SU-DHL-6 (cell line): ENCODE results near the gene DCDC2.

Source experiments
- CTCF ChIP-seq: fragments of 200-600 bp; sonication (generic); IDR thresholded peaks from one replicate; pipeline ENCODE4 v1.5.1; 2017; ENCODE audit warnings: antibody characterized with exemption, mild to moderate bottlenecking, low read length, moderate library complexity; ENCODE audit not compliant: insufficient read depth, poor library complexity, severe bottlenecking
- EZH2phosphoT487 ChIP-seq: fragments of 200-600 bp; sonication (generic), shearing (Covaris generic); conservative IDR thresholded peaks from 2 replicates; pipeline ENCODE4 v1.6.1; 2018; ENCODE audit warnings: mild to moderate bottlenecking, antibody characterized with exemption, low read length, moderate library complexity, mixed read lengths

- TF ChIP-seq CTCF (no peak), EZH2phosphoT487 (no peak)
These were observed 150.4 kb downstream of the DCDC2 start for GRCh38 chr6:24207413-24207812.
